Kidney epithelial cell (primary cell): ENCODE results near the gene ESD. TPM values are rescaled to one million over a fixed set of nuclear protein-coding genes. Genes with fewer than 3 reads are reported as not detected.

ENCODE experiments used
- DNase-seq: peaks from one replicate; pipeline ENCODE4 v3.0.0-alpha.2; 2010; ENCODE audit warnings: low read depth
- H3K27me3 ChIP-seq: 2 replicates; pipeline ENCODE4 v1.6.0; 2011; ENCODE audit warnings: low read length; ENCODE audit not compliant: control insufficient read depth, insufficient read depth
- H3K36me3 ChIP-seq: 2 replicates; pipeline ENCODE4 v1.5.1; 2011; ENCODE audit warnings: low read length; ENCODE audit not compliant: control insufficient read depth, insufficient read depth
- H3K4me3 ChIP-seq: 2 replicates; pipeline ENCODE4 v1.5.1; 2011; ENCODE audit warnings: low read depth, mild to moderate bottlenecking, control low read depth, low read length
- total RNA-seq: library from RNA; depleted of rRNA; stranded (reverse); fragments of >200 nt; gene quantifications from 2 replicates; pipeline ENCODE4 v1.2.3, GENCODE V29; 2015
- TF ChIP-seq, protein P1 (sequence below): IDR thresholded peaks from 2 replicates; pipeline ENCODE4 v1.5.1; 2011; ENCODE audit warnings: mild to moderate bottlenecking, moderate library complexity, low read length, control low read depth, inconsistent platforms; ENCODE audit not compliant: insufficient read depth, poor library complexity, severe bottlenecking

The ESD gene
- total RNA-seq, 1 donor from 2014 or later: 128 TPM

DNA sequence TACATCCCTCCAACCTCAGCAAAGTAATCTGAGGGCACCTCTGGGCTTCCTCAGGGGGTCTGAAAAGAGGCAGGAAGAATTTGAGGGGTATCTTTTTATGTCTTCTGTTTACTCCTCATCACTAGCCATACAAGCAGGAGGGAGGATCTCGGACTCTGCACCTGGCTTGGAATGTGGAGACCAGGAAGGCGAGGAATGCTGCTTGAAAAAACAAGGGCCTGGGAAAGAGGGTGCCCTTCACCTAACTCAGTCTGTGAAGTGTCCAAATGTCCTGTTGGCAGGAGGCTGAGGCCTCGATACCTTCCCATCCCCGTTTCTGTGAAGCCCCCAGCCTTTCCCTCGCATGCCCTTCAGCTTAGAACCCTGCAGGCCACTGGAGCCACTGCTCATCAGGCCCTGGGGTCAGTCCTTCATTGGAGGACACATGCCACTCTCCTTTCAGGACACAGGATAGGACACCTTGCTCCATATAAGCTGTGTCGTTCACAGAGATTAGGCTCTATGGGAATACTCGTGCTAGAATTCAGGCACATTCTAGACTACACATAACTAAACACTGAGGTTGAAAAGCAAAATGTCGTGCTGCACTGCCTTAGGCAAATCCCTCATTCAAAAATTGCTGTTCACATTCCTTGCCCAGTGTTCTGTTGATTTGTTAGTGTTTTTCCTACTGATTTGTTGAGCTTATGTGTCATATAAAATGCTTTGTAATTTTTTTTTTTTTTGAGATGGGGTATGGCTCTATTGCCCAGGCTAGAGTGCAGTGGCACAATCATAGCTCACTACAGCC lies 49.7 kb downstream of the ESD start:
- DNase-seq: no peak
- no peaks in the 10 kb centered on the region for H3K27me3 ChIP-seq
- peaks cover 4% of the 10 kb centered on the region for H3K36me3 ChIP-seq
- TF ChIP-seq, protein P1, sequence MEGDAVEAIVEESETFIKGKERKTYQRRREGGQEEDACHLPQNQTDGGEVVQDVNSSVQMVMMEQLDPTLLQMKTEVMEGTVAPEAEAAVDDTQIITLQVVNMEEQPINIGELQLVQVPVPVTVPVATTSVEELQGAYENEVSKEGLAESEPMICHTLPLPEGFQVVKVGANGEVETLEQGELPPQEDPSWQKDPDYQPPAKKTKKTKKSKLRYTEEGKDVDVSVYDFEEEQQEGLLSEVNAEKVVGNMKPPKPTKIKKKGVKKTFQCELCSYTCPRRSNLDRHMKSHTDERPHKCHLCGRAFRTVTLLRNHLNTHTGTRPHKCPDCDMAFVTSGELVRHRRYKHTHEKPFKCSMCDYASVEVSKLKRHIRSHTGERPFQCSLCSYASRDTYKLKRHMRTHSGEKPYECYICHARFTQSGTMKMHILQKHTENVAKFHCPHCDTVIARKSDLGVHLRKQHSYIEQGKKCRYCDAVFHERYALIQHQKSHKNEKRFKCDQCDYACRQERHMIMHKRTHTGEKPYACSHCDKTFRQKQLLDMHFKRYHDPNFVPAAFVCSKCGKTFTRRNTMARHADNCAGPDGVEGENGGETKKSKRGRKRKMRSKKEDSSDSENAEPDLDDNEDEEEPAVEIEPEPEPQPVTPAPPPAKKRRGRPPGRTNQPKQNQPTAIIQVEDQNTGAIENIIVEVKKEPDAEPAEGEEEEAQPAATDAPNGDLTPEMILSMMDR: no peak
- H3K4me3 ChIP-seq: no peak overlapping the region

DNA sequence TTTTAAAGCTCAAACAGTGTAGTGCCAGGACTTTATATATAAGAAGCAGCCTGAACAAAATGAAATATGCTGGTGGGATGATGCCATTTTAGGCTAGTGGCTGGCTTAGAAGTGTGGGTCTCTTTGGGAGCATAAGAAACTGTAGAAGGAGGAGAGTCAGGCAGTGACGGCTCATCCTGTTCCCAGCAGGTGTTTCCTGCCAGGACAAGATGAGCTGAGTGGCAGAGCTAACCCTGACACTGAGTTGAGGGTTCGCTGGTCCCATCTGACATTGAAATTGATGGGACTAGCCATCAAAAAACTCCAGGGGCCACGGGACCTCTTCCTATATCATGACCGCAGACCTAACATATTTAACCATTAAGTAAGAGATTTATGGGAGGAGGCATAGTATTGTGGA lies 51.3 kb downstream of the ESD start:
- TF ChIP-seq, protein P1: no peak
- H3K27me3 ChIP-seq: no peaks in the 10 kb centered on the region
- DNase-seq: no peak
- peaks cover 1% of the 10 kb centered on the region for H3K36me3 ChIP-seq
- no peak overlapping the region for H3K4me3 ChIP-seq

DNA sequence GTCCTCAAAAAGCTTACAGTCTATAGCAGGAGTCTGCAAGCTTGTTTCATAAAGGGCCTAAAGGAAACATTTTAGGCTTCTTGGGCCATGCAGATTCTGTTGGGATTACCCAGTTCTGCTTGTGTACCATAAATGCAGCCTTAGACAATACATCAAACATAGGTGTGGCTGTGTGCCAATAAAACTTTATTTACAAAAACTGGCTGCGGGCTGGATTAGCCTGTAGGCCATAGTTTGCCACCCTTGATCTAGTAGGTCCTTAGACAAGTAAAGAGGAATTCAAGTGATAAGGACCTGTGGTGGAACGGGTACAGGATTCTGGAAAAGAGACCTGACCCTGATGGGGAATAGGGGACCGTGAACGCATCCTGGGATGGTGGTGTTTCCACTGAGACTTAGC lies 51.9 kb downstream of the ESD start:
- Histone ChIP-seq H3K4me3 (no peak overlapping the region), H3K27me3 (no peaks in the 10 kb centered on the region), H3K36me3 (peaks cover 1% of the 10 kb centered on the region)
- DNase-seq: no peak
- TF ChIP-seq, protein P1: no peak

DNA sequence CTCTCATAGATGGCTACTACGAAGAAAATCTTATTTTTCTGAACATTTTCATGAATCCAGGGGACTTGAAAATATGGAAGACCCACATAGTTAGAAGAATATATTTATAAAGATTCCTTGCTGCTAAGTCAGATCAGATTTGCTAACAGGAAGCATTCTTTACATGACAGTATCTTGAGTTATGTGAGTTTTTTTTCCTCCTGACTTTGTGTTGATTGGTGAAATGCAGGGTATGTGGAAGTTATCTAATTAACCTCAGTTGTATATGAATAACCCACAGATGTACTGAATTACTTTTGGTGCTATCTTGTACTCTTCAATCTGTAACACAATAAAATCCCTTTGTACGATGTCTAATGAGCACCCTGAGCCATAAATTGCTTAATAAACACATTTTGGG lies 53.8 kb downstream of the ESD start:
- Histone ChIP-seq H3K27me3 (no peaks in the 10 kb centered on the region), H3K36me3 (peaks cover 1% of the 10 kb centered on the region), H3K4me3 (no peak overlapping the region)
- no peak for DNase-seq
- TF ChIP-seq, protein P1: no peak

DNA sequence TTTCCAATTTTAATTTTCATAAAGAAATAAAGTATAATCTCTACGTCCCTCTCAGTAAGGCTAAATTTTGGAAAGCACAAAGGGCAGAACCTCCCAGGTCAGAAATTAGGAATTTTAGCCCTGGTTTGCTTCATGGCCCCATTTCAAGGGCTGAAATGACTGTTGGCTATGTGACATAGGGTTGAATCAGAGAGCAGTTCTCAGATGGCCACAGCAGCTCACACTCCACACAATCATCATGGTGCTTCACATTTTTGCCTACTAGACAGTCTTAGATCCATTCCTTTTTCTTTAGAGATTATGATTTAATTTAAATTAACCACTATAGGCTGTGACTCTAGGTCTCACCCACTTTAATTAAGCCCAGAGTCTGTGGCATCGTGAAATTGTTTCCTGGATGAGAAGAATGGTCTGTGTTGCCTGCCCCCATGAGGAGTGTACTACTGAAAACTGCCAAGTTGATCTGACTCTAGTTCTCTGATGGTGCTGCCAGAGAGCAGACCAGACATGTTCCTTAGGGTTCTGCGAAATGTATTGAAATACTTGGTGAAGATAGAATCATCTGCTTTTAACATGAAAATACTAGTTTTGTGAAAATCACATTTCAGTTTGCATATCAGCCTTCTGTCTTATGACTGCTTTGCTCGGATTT lies 57.4 kb downstream of the ESD start:
- no peak for DNase-seq
- TF ChIP-seq, protein P1: no peak
- Histone ChIP-seq H3K4me3 (no peak overlapping the region), H3K27me3 (no peaks in the 10 kb centered on the region), H3K36me3 (no peaks in the 10 kb centered on the region)
